HG03135 (cell line): Measurements from ENCODE around the gene NFATC2.
A peak's percentile ranks its signal among the peaks of the same experiment; 100 is the strongest.
"Not testable (repeated sequence)": the region's sequence is repeated elsewhere in the genome, so short reads cannot be mapped to it uniquely, and the experiment has no call there.

Experiments used
- ATAC-seq: cut with Tn5 transposase; IDR thresholded peaks from one replicate; pipeline ENCODE4 v1.9.1; 2021; ENCODE audit warnings: mild to moderate bottlenecking, moderate library complexity; ENCODE audit not compliant: unreplicated experiment

Gene NFATC2

GRCh38 chr20:51481341-51481914, 61.1 kb downstream of the NFATC2 start:
- peak; percentile 24 for ATAC-seq

- peak; percentile 62 for ATAC-seq
Observed at GRCh38 chr20:51480507-51481270, 61.8 kb downstream of the NFATC2 start.

GRCh38 chr20:51476106-51476505, 66.4 kb downstream of the NFATC2 start:
- ATAC-seq = not testable (repeated sequence)

- no peak for ATAC-seq
Observed at GRCh38 chr20:51473771-51474170, 68.7 kb downstream of the NFATC2 start.

GRCh38 chr20:51473256-51473655, 69.3 kb downstream of the NFATC2 start:
- ATAC-seq = no peak

- no peak for ATAC-seq
Observed at GRCh38 chr20:51470907-51471411, 71.6 kb downstream of the NFATC2 start.

- ATAC-seq = no peak
Observed at GRCh38 chr20:51470499-51470820, 72.1 kb downstream of the NFATC2 start.

GRCh38 chr20:51469578-51470498, 72.7 kb downstream of the NFATC2 start:
- no peak for ATAC-seq

GRCh38 chr20:51469046-51469445, 73.5 kb downstream of the NFATC2 start:
- ATAC-seq = no peak

- ATAC-seq = no peak
Observed at GRCh38 chr20:51468636-51469035, 73.9 kb downstream of the NFATC2 start.

- ATAC-seq = no peak
Observed at GRCh38 chr20:51467956-51468626, 74.4 kb downstream of the NFATC2 start.

- ATAC-seq = no peak
Observed at GRCh38 chr20:51463998-51464397, 78.5 kb downstream of the NFATC2 start.

GRCh38 chr20:51463560-51463959, 79.0 kb downstream of the NFATC2 start:
- ATAC-seq = no peak

- no peak for ATAC-seq
Observed at GRCh38 chr20:51462566-51463276, 79.8 kb downstream of the NFATC2 start.

GRCh38 chr20:51461846-51462245, 80.7 kb downstream of the NFATC2 start:
- not testable (repeated sequence) for ATAC-seq

GRCh38 chr20:51461306-51461705, 81.2 kb downstream of the NFATC2 start:
- peak; percentile 20 for ATAC-seq

GRCh38 chr20:51460569-51461265, 81.8 kb downstream of the NFATC2 start:
- peak; percentile 93 for ATAC-seq

- no peak for ATAC-seq
Observed at GRCh38 chr20:51460163-51460562, 82.4 kb downstream of the NFATC2 start.

GRCh38 chr20:51458751-51459439, 83.6 kb downstream of the NFATC2 start:
- ATAC-seq = no peak
